Embryonic facial prominence (tissue), 1 donor: ENCODE data around the gene MRTFA.
"Not testable (repeated sequence)": the region's sequence is repeated elsewhere in the genome, so short reads cannot be mapped to it uniquely, and the experiment has no call there.

Source experiments
- DNase-seq: peaks from one replicate; pipeline ENCODE4 v3.0.0-alpha.2; 2016; ENCODE audit errors: extremely low spot score

The MRTFA gene

DNA sequence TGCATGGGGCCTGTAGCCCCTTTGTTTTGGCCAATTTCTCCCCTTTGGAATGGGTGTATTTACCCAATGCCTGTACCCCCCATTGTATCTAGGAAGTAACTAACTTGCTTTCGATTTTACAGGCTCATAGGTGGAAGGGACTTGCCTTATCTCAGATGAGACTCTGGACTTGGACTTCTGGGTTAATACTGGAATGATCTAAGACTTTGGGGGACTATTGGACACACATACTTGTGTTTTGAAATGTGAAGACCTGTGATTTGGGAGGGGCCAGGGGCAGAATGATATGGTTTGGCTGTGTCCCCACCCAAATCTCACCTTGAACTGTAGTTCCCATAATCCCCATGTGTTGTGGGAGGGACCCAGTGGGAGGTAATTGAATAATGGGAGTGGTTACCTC is 82.5 kb downstream of the MRTFA start:
- not testable (repeated sequence) for DNase-seq

GRCh38 chr22:40553014-40553554 is 83.4 kb downstream of the MRTFA start:
- no peak for DNase-seq

DNA sequence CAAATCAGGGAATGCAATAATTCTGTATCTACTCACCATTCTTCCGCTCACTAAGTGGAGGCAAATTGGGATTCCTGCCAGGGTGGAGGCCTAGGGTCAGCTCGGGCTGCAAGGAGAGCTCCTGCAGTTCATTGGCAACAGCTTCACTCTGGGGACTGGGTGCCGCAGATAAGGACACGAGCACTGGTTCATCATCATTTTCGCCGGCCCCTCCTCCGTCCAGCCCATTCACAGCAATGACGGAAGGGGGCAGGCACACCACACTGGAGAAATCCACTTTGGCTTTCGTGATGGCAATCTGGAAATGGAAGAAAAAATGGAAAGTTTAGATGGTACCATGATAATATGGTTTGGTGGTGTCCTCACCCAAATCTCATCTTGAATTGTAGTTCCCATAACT is 84.4 kb downstream of the MRTFA start:
- DNase-seq: no peak

DNA sequence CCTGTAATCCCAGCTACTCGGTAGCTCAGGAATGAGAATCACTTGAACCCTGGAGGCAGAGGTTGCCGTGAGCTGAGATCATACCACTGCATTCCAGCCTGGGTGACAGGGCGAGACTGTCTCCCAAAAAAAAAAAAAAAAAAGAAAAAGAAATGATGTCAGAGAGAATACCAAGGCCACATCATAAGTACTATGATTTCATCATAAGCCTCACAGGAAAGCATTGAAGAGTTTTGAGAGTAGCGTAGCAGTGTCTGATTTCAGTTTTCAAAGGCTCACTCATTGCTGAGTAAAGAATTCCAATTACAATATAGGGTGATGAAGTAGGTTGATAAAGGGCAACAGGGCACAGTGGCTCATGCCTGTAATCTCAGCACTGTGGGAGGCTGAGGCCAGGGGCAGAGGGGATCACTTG is 88.8 kb downstream of the MRTFA start:
- no peak for DNase-seq

GRCh38 chr22:40544758-40545157 is 91.8 kb downstream of the MRTFA start:
- DNase-seq: no peak

- DNase-seq: no peak
These were observed 93.5 kb downstream of the MRTFA start for GRCh38 chr22:40542821-40543540.

- no peak for DNase-seq
These were observed 95.2 kb downstream of the MRTFA start for GRCh38 chr22:40541300-40541699.

DNA sequence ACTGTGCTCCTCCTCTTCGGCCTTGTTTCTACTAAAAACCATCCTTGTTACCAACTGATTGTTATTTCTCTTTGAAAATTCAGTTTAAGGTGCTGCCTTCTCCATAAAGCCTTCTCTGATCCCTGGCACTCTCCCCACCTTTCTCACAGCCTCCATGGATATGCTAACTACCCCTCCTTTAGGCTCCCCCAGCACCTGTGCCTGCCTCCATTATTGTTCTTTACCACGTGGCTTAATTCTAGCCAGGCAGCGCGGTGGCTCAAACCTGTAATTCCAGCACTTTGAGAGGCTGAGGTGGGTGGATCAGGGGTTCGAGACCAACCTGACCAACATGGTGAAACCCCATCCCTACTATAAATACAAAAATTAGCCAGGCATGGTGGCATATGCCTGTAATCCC is 96.3 kb downstream of the MRTFA start:
- no peak for DNase-seq

DNA sequence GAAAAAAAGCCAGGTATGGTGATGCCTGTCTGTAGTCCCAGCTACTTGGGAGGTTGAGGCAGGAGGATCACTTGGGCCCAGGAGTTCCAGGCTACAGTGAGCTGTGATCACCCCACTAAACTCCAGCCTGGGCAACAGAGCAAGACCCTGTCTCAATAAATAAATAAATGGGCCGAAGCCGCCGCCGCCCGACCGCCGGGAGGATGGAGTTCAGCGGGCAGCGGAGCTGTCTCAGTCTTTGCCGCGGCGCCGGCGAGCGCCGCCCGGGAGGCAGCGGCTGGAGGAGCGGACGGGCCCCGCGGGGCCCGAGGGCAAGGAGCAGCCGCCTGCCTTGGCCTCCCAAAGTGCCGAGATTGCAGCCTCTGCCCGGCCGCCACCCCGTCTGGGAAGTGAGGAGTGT is 100.4 kb downstream of the MRTFA start:
- not testable (repeated sequence) for DNase-seq

GRCh38 chr22:40535642-40536041 is 100.9 kb downstream of the MRTFA start:
- no peak for DNase-seq

DNA sequence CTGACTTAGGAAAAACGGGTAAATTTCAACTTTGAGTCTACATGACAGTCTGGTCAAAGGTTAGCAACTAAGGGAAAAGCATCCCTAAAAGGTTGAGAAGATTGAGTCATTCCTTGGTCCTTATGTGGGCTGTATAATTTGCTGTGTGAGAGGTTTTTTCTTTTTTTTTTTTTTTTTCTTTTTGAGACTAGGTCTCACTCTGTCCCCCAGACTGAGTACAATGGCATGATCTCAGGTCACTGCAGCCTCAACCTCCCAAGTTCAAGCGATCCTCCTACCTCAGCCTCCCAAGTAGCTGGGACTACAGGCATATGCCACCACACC is 101.4 kb downstream of the MRTFA start:
- DNase-seq: no peak

DNA sequence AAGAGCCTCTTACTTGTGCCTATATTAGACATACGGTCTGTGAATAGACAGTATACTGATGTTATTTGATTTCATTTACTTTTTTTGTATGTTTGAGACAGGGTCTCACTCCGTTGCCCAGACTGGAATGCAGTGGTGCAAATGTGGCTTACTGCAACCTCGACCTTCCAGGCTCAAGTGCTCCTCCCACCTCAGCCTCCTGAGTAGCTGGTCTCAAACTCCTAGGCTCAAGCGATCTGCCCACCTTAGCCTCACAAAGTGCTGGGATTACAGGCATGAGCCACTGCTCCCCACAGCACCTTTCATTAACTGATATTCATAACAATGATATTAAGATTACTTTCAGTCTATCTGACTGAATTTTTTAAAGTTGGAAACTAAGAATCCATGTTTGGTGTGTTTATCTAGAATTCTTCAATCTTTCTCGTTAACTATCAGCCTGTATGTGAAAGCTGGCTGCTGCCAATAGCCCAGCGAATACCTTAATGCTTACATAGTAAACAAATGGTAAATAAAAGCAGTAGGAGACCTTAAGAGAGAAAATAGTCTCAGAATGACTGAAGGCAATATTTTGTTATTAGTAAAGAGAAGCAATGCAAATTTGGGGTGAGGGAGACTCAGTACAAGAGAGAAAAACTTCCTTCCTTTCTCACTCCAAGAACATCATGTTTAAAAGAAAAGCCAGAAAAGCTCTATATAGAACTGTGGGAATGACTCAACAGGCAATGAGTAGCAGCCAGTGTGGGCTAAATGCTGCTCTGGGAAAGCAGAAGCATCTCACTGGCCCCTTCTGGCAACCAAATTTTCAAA is 101.9 kb downstream of the MRTFA start:
- no peak for DNase-seq

DNA sequence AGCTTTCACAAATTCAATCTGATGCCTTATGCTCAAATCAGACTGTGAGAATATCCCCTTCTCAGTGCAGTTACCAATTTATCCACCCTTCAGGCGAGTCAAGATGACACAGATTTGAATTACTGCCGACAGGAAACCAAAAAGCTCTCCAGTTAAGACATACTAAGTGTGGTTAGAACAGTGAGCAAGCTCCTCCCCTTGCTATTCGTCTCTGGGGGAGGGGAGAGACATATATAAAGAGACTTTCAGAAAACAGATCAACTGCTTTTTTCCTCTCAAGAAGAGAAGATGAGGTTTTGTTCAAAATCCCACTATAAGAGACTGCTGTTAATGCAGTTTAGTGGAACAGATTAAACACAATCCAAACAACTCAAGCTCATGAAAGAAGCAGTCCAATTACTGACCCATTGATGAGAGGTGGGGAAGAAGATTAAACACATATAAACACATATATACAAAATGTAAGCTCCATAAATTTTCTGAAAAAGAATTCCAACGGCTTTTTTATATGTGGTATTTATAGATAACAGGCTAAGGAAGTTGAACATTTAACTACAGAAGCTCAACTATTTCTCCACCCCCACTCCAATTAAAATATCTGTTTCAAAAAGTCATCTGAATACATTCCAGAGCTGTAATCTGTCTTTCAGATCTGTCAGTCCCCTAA is 102.7 kb downstream of the MRTFA start:
- peak; percentile 13 for DNase-seq

DNA sequence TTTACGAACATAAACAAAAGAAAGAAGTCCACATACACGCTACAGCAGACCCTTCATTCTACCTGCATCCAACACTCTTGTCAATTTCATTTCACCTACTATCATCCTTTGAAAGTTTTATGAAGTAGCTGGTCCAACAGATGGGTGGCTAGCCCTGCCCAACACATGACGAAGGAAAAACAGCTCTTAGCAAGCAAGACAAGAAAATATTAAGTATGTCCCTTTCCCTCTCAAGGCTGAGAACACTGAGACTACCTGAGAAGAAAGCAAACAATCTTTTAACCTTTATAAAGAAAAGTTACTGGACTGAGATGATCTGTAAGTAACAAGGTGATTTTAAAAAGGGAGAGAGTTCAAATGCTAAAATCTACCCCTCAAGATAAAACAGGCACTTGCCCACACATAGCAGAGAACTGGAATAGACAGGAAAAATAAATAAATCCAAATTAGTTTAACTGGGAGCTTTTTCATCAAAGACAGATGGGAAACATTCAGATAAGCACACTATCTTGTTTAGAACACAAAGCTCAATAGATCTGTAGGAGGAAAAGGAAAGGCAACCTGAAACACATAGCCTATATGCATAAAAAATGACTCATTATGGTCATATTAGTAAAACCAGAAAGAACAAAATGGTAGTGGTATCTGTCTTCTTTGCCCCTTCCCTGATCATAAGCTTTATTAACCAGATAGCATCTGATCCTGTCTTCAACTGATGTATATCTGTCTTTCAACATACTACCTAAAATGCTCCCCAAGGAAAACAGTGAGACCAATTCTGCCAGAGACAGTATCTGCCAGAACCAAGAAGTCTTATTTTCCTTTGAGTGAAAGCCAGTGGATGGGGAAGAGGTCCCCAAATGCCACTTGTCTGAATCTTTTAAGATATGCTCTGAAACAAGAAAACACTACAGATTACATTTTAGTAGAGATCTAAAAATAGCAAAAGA is 104.3 kb downstream of the MRTFA start:
- DNase-seq: no peak

GRCh38 chr22:40530391-40530790 is 106.1 kb downstream of the MRTFA start:
- DNase-seq: not testable (repeated sequence)

GRCh38 chr22:40529821-40530220 is 106.7 kb downstream of the MRTFA start:
- no peak for DNase-seq

GRCh38 chr22:40526960-40527359 is 109.6 kb downstream of the MRTFA start:
- DNase-seq: no peak

DNA sequence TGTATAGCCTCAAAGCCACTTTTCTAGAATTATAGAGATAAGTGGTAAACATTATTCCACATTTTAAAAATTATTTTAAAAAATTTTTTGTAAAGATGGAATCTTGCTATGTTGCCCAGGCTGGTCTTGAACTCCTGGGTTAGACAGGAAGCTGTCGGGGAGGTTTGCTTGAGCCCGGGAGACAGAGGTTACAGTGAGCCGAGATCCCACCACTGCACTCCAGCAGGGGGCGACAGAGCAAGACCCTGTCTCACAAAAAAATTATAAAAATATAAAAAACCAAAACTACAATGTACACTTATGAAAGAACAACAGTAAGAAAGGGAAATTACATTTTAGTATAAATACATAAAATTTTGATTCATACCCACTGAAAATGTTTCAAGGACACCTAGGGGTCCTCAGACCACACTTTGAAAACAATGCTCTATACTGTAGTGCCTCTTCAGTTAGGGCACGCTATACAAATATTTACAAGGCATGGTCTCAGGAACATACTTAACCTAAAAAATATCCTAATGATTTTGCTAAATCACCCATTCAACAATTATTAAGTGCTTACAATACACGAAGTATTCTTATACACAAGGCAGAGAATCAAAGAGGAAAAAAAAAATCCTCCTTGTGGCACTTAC is 111.2 kb downstream of the MRTFA start:
- no peak for DNase-seq

- no peak for DNase-seq
These were observed 111.9 kb downstream of the MRTFA start for GRCh38 chr22:40524392-40525249.

- DNase-seq: no peak
These were observed 114.4 kb downstream of the MRTFA start for GRCh38 chr22:40522141-40522540.
